ENCODE data around the gene TK2. TPM values are rescaled to one million over a fixed set of nuclear protein-coding genes. Genes with fewer than 3 reads are reported as not detected.

TK2 gene
- total RNA-seq, 1 donor from 2014 or later: 28.5 TPM

DNA sequence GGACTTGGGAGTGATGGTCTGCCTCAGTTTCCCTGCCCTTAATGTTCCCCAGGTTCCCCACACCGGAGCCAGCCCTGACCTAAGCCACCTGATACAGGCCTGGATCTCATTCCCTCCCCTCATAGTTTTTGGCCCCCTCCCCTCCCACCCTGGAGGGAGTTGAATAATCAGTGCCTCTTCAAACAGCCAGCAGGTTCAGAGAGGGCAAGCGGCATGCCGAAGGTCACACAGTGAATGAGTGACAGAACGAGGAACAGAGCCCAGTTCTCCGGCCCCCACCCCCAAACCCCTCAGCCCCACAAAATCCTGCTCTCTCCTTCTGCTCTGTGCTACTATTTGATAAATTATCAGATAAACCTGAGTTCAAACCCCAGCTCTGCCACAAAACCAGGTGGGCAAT, 91.6 kb downstream of the TK2 start:
- H3K4me3 Mint-ChIP-seq: no peak overlapping the region
- no peak for DNase-seq (ENCODE audit: low spot score in 2 of 2, unreplicated experiment in 2 of 2)
- no peaks in the 10 kb centered on the region for H3K4me1 Mint-ChIP-seq
- H3K9me3 Mint-ChIP-seq: peaks cover 3% of the 10 kb centered on the region
- TF ChIP-seq, protein P1, sequence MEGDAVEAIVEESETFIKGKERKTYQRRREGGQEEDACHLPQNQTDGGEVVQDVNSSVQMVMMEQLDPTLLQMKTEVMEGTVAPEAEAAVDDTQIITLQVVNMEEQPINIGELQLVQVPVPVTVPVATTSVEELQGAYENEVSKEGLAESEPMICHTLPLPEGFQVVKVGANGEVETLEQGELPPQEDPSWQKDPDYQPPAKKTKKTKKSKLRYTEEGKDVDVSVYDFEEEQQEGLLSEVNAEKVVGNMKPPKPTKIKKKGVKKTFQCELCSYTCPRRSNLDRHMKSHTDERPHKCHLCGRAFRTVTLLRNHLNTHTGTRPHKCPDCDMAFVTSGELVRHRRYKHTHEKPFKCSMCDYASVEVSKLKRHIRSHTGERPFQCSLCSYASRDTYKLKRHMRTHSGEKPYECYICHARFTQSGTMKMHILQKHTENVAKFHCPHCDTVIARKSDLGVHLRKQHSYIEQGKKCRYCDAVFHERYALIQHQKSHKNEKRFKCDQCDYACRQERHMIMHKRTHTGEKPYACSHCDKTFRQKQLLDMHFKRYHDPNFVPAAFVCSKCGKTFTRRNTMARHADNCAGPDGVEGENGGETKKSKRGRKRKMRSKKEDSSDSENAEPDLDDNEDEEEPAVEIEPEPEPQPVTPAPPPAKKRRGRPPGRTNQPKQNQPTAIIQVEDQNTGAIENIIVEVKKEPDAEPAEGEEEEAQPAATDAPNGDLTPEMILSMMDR (IDR thresholded peaks at IDR 0.05; ENCODE audit: unreplicated experiment): no peak
- no peaks in the 10 kb centered on the region for H3K36me3 Mint-ChIP-seq
- no peak overlapping the region for H3K27ac Mint-ChIP-seq
- peaks cover 40% of the 10 kb centered on the region for H3K27me3 Mint-ChIP-seq (ENCODE audit: low read depth)

Other genes with a start within 250 kb of the TK2 start
- 0.09 to 0.27 TPM (median 0.16 TPM) in 3 replicates for gene CDH5, start 183.4 kb downstream of the TK2 start, total RNA-seq
- gene BEAN1, start 122.8 kb downstream of the TK2 start, total RNA-seq: 0.82 to 1.1 TPM (median 1.0 TPM) in 3 replicates
- gene CKLF, start 2.5 kb upstream of the TK2 start, total RNA-seq: 28.9 to 33.2 TPM (median 31.1 TPM) in 3 replicates
- gene CMTM1, start 16.3 kb upstream of the TK2 start, total RNA-seq: 10.0 to 10.3 TPM (median 10.2 TPM) in 3 replicates
- 0.25 to 0.58 TPM (median 0.51 TPM) in 3 replicates for gene CMTM2, start 29.3 kb upstream of the TK2 start, total RNA-seq
- gene CMTM3, start 54.6 kb upstream of the TK2 start, total RNA-seq: 56.9 to 60.7 TPM (median 59.3 TPM) in 3 replicates
- gene CMTM4, start 146.6 kb upstream of the TK2 start, total RNA-seq: 60.1 to 63.4 TPM (median 60.8 TPM) in 3 replicates
- gene DYNC1LI2, start 201.5 kb upstream of the TK2 start, total RNA-seq: 145 to 157 TPM (median 150 TPM) in 3 replicates